A673 (cell line): Measurements from ENCODE around the gene STIM1.

Experiments used
- CTCF ChIP-seq: fragments of 300-800, 200-600 bp; sonication (generic); conservative IDR thresholded peaks from 2 replicates; pipeline ENCODE4 v1.5.1; 2017; ENCODE audit warnings: low read depth, mild to moderate bottlenecking, antibody characterized with exemption, low read length, moderate library complexity, mixed read lengths
- EZH2 ChIP-seq: fragments of 200-600 bp; sonication (generic); IDR thresholded peaks from 2 replicates; pipeline ENCODE4 v1.6.1; 2017; ENCODE audit warnings: borderline replicate concordance, low read depth, mild to moderate bottlenecking, mixed read lengths, antibody characterized with exemption, low read length; ENCODE audit not compliant: poor library complexity, severe bottlenecking

GRCh38 chr11:4087551-4087950, 232.1 kb downstream of the STIM1 start:
- TF ChIP-seq EZH2 (no peak), CTCF (no peak)
